Psoas muscle (tissue), 8 donors: ENCODE data around the gene PRLR. TPM values are rescaled to one million over a fixed set of nuclear protein-coding genes. Genes with fewer than 3 reads are reported as not detected.

ENCODE experiments used
- ATAC-seq, 4 donors: fragments of 200-7000 bp; cut with Tn5 transposase; one replicate each; pipeline ENCODE4 v1.9.1; 2020; ENCODE audit warnings: moderate library complexity in 3 of 4, mild to moderate bottlenecking in 2 of 4
- DNase-seq, 2 donors: peaks; one replicate each; pipeline ENCODE4 v3.0.0-alpha.2; 2020
- H3K27ac ChIP-seq: fragments of 200-600 bp; one replicate; pipeline ENCODE4 v1.8.0; 2022
- H3K27me3 ChIP-seq, 3 donors: fragments of 200-600 bp in 1 of 3; one replicate each; pipeline versions ENCODE4 v1.6.1 to v1.8.0; 2013 to 2022; ENCODE audit warnings: low read length in 2 of 3, mild to moderate bottlenecking in 2 of 3, moderate library complexity in 1 of 3; ENCODE audit not compliant: insufficient read depth in 3 of 3
- H3K36me3 ChIP-seq, 2 donors: fragments of 200-600 bp in 1 of 2; one replicate each; pipeline versions ENCODE4 v1.6.1 to v1.8.0; 2013 to 2022; ENCODE audit warnings: low read depth in 1 of 2, mild to moderate bottlenecking in 1 of 2, moderate library complexity in 1 of 2; ENCODE audit not compliant: insufficient read depth in 1 of 2
- H3K4me1 ChIP-seq: fragments of 200-600 bp; one replicate; pipeline ENCODE4 v1.8.0; 2022
- H3K4me3 ChIP-seq: fragments of 200-600 bp; one replicate; pipeline ENCODE4 v1.8.0; 2022; ENCODE audit warnings: mild to moderate bottlenecking
- H3K9me3 ChIP-seq: fragments of 200-600 bp; one replicate; pipeline ENCODE4 v1.8.0; 2022
- WGBS, 3 donors: extraction: QIAGEN DNeasy Blood & Tissue Kit; methylation state at CpG; one replicate each; pipeline versions ENCODE4 v1.1.6 to v1.1.7; 2013; 5-methylcytosine and 5-hydroxymethylcytosine counted together
- intact Hi-C, 2 donors: fragments of 100-400 bp; cut with DNase I; formaldehyde crosslinking; loops; one replicate each; pipeline versions ENCODE4 v1.11.0 to v1.14.2; 2022
- polyA plus RNA-seq, 3 donors: library from polyadenylated mRNA; stranded (reverse); fragments of 200-250 nt; gene quantifications; one replicate each; pipeline ENCODE4 v1.2.3, GENCODE V29; 2013
- total RNA-seq, 4 donors: library from RNA; stranded (reverse); fragmentation: NEBNext Ultra II Directional in 2 of 4; extraction: Animal tissue kit (Norgen Biotek cat#: 25700) in 2 of 4; gene quantifications; one replicate each; pipeline versions ENCODE4 v1.2.1 to v1.2.4, GENCODE V29; 2021 to 2023
- TF ChIP-seq, protein P1 (sequence below): fragments of 200-600 bp; IDR thresholded peaks from one replicate; pipeline ENCODE4 v1.8.0; 2022; ENCODE audit warnings: antibody characterized with exemption
- donor health status: healthy with polysubstance abuse.
- donor health status: DM: no; HTN: no; CAD: no; lungs with moderate emphysema.
- donor health status: Bipolar disorder and iron deficiency.
- donor health status: healthy.
- donor health status: DM: yes; HTN: yes; CAD: no.
- donor health status: DM: no; HTN: no; CAD: no.
- donor health status: DM: no; HTN: no; CAD: no.
- donor health status: DM: yes; HTN: yes; CAD: no.

PRLR gene
- total and polyA plus RNA-seq, 7 donors = 0.03 to 0.32 (median 0.09) TPM

DNA sequence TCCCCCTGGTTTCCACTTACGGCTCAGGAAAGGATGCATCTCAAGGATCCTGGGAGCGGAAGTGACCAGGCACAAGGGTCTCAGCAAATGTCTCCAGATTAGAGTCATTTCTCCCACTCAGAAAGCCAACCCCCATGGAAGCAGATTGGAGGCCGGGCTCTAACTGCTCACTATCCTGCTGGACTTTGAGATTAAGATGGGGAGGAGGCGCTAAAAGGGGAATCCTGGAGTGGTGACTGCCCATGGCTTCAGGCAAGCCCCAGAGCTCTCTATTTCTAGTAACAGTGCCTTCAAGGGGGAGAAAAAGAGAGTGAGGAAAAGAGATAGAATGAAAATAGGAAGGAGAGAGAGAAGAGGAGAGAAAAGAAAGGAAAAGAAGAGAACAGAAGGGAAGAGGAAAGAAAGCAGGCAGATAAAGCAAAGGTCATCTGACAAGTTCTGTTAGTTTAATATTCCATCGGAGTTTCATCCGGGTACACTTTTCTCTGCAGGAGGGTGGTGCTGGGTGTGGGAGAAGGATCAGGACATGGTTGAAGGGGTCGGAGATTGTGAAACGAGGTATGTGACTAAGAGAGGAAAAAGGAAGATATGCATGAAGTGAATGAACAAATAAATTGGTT is 182.4 kb downstream of the PRLR start, which contains the start of gene AGXT2:
TSS of gene AGXT2 (minus strand) at position 165 of the 620 bp plus-strand sequence. CDS start at position 108, 57 bp downstream.
- Histone ChIP-seq H3K27me3 (no peaks in the 10 kb centered on the region), H3K9me3 (no peaks in the 10 kb centered on the region), H3K27ac (no peak within 1 kb of the TSS), H3K4me1 (no peaks in the 10 kb centered on the region), H3K36me3 (no peaks in the 10 kb centered on the region), H3K4me3 (no peak within 1 kb of the TSS)
- ATAC-seq (no peak), DNase-seq (no peak)
- WGBS, 3 donors = 80 to 89% (median 81%) methylated on average over 8 of the region's 8 CpGs
- TF ChIP-seq, protein P1, sequence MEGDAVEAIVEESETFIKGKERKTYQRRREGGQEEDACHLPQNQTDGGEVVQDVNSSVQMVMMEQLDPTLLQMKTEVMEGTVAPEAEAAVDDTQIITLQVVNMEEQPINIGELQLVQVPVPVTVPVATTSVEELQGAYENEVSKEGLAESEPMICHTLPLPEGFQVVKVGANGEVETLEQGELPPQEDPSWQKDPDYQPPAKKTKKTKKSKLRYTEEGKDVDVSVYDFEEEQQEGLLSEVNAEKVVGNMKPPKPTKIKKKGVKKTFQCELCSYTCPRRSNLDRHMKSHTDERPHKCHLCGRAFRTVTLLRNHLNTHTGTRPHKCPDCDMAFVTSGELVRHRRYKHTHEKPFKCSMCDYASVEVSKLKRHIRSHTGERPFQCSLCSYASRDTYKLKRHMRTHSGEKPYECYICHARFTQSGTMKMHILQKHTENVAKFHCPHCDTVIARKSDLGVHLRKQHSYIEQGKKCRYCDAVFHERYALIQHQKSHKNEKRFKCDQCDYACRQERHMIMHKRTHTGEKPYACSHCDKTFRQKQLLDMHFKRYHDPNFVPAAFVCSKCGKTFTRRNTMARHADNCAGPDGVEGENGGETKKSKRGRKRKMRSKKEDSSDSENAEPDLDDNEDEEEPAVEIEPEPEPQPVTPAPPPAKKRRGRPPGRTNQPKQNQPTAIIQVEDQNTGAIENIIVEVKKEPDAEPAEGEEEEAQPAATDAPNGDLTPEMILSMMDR = no peak
- intact Hi-C loops = no loop called here

DNA sequence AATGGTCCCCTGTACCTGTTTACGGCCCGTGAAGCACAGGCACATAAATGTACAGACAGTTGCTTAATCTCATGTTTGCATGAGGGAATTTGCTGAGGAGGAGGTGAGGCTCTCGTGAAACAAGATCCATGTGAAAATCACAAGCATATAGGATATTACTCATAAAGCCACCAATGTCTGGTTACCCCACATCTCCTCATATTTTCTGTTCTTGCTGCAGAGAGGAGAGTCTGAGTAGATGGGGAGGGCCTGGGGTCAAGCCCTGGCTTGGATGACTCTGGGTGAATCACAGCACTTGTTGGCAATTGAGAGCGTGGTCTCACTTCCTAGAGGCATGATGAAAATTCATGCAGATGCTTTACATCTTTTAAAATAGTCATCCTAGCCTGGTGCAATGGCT is 183.5 kb downstream of the PRLR start:
- DNase-seq = no peak
- Histone ChIP-seq H3K36me3 (no peaks in the 10 kb centered on the region), H3K27ac (no peak overlapping the region), H3K27me3 (no peaks in the 10 kb centered on the region), H3K9me3 (no peaks in the 10 kb centered on the region), H3K4me1 (no peaks in the 10 kb centered on the region), H3K4me3 (no peak overlapping the region)
- 75 to 83% (median 76%) methylated on average over 4 of the region's 4 CpGs for WGBS, 3 donors
- TF ChIP-seq, protein P1 = no peak
- no peak for ATAC-seq
- intact Hi-C loops = no loop called here

GRCh38 chr5:35045280-35045679 is 185.0 kb downstream of the PRLR start:
- Histone ChIP-seq H3K27me3 (no peaks in the 10 kb centered on the region), H3K4me3 (no peak overlapping the region), H3K36me3 (no peaks in the 10 kb centered on the region), H3K9me3 (no peaks in the 10 kb centered on the region), H3K4me1 (no peaks in the 10 kb centered on the region), H3K27ac (no peak overlapping the region)
- 33 to 49% (median 38%) methylated on average over 1 of the region's 1 CpG for WGBS, 3 donors
- no peak for ATAC-seq
- DNase-seq = no peak
- TF ChIP-seq, protein P1 = no peak
- intact Hi-C loops = no loop called here

DNA sequence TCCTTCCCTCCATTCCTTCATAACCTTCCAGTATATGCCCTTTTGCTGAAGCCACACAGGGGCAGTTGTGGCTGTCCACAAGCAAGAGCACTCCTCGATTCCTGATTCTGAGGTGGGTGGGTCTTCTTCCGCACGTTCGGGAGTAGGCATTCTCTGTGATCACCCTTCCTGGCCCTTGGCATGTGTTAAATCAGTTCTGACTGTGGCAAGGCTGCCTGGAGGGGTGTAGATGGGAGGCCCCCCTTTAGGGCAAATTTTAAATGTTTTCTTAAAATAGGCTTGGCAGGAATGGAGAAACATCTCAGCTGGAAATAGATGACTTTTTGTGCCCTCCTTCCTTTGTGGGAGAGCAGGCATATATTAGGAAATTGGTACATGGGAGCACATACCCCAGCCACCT is 185.6 kb downstream of the PRLR start:
- no peaks in the 10 kb centered on the region for H3K36me3 ChIP-seq
- no peak for ATAC-seq
- no peak for DNase-seq
- TF ChIP-seq, protein P1 = no peak
- no peak overlapping the region for H3K27ac ChIP-seq
- 68 to 82% (median 71%) methylated on average over 4 of the region's 4 CpGs for WGBS, 3 donors
- no peaks in the 10 kb centered on the region for H3K4me1 ChIP-seq
- no peaks in the 10 kb centered on the region for H3K27me3 ChIP-seq
- intact Hi-C loops = no loop called here
- H3K4me3 ChIP-seq = no peak overlapping the region
- H3K9me3 ChIP-seq = no peaks in the 10 kb centered on the region

DNA sequence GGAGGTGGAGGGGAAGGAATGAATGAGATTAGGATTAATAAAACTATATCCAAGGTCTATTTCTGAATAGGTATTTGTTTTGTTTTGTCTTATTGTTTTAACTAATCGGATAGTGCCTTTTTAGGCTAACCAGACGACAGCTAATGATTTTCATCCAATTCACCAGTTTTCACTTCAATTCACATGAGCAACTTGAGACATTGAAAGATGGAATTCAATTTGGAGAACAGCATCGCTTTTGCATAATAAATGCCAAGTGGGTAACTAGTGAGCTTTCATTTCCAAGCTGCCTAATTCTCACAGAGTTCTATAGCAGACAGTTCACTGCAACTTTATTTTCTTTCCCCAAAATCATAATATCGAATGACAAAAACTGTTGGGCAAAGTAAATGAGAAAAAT is 187.5 kb downstream of the PRLR start:
- DNase-seq (no peak), ATAC-seq (no peak)
- 68 to 83% (median 77%) methylated on average over 4 of the region's 4 CpGs for WGBS, 3 donors
- H3K4me3 ChIP-seq = no peak overlapping the region
- H3K9me3 ChIP-seq = no peaks in the 10 kb centered on the region
- H3K36me3 ChIP-seq = no peaks in the 10 kb centered on the region
- no peaks in the 10 kb centered on the region for H3K4me1 ChIP-seq
- no peaks in the 10 kb centered on the region for H3K27me3 ChIP-seq
- intact Hi-C loops = no loop called here
- TF ChIP-seq, protein P1 = no peak
- no peak overlapping the region for H3K27ac ChIP-seq
